GM19099 (cell line): ENCODE results near the gene NMNAT3.

Source experiments
- POLR2A ChIP-seq: IDR thresholded peaks from 3 replicates; pipeline ENCODE4 v1.6.1; 2011; ENCODE audit warnings: low read depth; ENCODE audit not compliant: insufficient read length; ENCODE audit errors: extremely low read depth

The NMNAT3 gene

DNA sequence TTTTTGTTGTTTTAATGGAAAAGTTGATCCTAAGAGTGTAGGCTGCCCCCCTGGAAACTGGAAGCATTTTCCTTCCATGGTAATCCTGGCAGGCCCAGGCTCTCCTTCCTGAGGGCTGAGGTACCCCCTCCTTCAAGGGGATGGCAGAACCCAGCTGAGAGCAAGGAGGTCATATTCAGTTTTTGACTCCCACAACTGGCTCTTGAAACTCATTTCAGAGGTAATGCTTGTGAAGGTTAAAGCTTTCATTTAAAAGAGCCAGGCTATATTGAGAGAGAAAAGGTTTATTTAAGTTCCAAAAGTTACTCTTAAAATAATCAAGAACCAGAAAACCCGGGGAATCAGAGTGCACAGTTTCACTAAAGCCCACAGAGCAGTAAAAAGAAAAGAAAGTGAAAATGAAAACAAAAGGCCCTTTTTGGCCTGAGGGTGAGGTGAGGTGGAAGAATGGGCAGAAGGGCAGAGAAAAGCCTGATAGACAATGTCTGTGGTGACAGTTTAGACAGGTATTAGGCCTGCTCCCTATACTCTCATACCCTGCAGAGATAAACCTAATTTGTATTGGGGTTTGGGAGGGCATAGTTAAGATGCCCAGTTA lies 91.3 kb downstream of the NMNAT3 start:
- no peak for TF ChIP-seq POLR2A

DNA sequence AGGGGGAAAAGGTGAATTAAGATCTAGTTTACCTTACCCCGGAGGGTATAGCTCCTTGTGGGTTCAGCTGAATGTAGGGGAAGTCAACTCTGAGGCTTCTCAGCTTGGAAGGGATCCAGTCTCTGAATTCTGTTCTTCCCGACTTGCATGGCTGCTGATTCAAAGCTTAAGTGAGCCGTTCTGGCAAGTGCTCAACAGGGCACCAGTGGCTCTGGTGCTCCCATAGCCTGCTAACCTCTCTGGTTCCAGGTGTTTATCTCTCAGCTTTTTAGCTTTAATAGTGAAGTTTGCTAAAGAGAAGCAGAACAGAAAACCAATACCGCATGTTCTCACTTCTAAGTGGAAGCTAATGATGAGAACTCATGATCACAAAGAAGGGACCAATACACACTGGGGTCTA lies 92.0 kb downstream of the NMNAT3 start:
- TF ChIP-seq POLR2A = no peak

DNA sequence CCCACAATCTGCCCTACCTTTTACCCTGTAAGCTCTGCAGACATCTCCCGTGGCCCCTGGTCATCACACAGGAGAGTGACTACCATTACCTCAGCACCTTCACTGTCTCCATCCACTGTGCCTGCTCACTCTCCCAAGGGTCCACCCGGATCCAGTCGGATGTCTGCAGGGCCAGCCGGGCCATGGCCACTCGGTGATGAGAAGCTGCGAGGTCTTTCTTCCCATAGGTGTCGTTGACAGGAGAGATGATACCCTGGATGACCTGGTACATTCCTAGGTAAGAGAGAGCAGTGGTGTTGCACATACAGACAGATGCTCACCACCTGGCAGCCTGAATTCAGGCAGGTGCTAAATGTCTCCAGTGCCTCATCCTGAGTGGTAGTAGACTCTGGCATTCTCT lies 99.0 kb downstream of the NMNAT3 start:
- TF ChIP-seq POLR2A = no peak

DNA sequence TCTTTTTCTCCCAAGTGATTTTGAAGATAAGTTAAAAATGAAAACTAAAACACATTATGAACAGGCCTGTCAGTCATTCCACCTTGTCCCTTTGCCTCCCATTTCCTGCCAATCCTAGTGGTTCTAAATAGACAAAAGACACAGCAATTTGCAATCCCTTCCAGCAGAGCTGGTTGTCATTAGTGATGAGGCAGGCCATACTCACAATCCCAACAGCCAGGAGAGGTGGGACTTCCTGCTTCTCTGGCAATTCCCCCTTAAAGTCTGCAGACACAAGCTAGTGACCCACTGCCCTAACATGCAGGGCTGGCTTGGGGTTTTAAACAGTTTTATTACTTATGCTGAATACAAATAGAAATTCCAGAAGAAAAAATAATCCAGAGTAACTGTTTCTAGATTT lies 99.9 kb downstream of the NMNAT3 start:
- no peak for TF ChIP-seq POLR2A

DNA sequence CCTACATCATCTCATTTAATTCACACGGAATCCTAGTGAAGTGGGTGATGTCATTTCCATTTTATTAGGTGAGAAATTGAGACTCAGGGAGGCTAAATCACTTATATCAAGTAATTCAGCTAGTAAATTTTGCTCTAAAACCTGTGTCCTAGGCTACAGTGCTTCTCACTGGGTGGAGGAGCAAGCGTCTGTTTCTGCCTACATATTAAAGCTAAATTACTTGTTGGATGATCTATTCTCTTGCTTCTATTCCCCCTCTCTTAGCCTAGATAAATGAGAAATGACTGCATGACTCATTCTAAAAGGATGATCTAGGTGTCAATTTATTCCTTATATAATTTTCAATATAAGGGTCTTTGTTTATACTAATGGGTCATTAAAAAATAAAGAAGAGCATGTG lies 100.4 kb downstream of the NMNAT3 start:
- no peak for TF ChIP-seq POLR2A

DNA sequence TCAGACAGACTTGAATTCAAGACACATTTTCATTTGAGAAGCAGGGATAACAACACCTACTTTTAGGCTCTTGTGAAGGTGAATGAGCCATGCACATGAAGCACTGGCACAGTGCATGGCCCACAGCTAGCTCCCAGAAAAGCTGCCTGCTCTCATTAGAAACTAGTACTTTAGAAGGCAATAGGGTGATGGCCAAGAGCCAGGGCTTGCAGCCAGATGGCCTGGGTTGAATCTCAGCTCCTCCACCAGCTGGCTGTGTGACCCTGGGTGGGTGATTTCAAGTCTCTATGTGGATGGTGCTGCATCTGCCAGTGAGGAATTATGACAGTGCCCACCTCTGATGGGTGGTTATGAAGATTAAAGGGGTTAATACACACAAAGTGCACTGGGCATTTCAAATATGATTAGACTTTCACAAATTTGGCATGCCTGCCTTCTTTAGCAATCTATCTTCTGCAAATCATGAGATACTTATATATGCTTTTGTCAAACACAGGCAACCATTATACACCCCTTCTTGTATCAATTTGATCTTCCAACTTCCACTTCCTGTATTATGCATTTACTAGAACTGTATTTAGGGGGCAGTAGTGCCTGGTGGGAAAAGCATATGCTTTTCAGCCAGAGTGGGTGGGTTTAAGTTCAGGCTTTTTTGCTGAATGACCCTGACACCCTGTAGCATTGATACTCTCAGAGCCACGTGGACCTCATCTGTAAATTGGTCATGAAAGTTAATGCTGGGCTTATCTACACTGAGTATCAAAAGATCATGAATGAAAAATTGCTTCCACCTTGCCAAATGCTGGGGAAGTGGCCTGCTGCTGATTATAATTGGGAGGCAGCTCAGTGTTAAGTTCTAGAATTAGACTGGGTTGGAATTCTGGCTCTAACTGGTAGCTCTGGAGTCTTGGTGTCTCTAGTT lies 103.5 kb downstream of the NMNAT3 start:
- TF ChIP-seq POLR2A = no peak

DNA sequence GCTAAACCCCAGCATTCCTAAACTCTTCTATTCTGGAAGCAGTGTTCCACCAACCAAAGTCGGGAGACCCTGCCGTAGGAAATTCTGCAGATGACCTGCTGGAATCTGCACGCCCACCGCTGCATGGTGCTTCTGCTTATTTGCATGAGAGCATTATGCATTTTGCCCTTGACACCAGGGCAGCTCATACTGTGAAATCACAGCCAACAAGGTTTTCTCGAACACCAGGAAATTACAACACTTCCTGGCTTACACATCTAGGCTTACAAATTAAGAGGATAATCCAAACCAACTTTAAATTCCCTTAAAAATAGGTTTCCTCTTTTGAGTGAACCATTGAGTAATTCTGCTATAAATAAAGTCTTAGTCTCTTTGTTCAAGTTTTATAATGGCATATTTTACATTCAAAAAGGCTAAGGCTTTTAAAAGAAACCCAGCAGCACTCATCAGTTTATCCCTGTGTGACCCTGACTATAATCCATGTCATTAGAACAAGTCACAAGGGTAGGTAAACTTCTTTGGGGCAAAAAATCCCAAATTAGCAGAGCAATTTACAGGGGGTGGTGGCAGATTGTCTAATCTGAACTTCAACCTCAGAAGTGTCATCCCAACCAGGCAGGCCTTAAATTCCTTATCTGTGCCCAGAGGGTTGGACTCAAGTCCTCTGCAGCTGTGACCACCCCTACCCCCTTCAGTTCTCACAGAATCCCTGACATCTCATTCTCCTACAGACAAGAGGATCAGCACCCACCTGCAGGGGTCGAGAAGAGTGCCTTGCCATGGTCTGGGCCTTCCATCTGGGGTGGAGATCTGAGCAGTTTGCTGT lies 104.7 kb downstream of the NMNAT3 start:
- TF ChIP-seq POLR2A = no peak

DNA sequence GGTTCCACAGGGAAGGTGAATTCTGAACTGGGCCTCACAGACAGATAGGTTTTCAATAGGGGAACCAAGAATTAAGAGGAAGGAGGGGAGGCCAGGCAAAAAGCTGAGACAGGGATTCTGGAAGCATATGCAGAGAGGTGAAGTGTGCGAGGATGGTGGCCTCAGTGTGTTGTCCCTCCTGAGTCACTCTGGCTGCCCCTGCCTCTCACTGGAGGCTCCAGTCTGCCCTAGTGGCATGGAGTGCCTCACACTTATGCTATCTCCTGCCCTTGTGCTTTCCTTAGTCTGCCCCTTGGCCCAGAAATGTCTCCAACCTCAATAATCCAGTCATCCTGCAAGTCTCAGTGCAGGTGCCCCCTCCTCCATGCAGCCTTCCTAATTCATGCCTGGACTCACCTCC lies 106.1 kb downstream of the NMNAT3 start:
- no peak for TF ChIP-seq POLR2A

DNA sequence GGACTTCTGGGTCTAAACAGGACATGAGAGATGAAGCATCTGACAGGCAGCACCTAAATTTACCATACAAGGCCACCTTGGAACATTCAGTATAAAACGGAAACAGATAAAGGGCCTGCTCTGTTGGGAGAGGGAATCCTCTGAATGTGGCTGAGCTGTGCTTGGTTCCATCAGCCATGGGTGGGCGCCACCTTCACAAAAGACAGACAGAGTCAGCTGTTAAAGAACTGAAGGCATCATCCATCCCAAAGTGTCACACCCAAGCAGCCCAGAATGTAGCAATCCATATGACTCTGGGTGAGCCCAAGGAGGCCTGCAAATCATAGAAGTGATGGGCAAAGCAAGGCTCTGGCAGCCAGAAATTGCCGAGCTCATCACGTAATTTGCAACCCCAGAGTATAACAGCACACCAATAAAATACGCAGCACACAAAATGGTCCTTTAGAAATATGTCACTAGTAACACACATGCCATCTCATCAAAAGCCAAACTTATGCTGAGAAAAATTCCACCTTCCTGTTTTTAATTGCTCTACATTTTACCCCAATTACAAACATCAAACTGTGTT lies 113.4 kb downstream of the NMNAT3 start:
- TF ChIP-seq POLR2A = no peak

DNA sequence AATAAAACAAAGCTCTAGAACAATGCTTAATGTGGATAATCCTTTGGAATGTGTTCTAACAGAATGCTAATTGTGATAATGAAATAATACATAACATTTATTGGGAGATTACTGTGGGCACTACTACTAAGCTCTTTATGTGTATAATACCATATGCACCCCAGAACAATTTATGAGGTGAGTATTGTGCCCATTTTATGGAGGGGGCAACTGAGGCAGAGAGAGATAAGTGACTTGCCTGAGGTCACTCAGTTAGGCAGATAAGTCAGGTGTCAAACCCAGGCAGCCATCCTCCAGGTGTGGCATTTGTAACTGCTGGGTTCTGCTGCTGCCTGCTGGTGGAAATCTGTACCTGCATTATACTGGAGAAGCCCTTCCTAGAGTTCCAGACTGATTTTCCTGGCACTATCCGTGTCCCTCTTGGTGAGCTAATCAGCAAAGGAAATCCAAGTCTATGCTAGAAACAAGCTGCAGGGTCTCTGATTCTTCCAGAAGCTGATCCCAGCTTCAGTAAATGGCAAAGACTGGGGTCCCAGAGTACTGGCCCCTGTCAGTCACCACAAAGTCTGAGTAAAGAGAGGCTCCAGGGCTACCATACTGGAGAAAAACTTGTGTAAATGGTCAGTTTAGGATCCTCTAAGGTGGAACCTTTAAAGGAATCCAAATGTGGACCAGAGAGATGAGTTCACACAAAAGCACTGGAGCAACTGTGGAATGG lies 115.7 kb downstream of the NMNAT3 start:
- TF ChIP-seq POLR2A = no peak

DNA sequence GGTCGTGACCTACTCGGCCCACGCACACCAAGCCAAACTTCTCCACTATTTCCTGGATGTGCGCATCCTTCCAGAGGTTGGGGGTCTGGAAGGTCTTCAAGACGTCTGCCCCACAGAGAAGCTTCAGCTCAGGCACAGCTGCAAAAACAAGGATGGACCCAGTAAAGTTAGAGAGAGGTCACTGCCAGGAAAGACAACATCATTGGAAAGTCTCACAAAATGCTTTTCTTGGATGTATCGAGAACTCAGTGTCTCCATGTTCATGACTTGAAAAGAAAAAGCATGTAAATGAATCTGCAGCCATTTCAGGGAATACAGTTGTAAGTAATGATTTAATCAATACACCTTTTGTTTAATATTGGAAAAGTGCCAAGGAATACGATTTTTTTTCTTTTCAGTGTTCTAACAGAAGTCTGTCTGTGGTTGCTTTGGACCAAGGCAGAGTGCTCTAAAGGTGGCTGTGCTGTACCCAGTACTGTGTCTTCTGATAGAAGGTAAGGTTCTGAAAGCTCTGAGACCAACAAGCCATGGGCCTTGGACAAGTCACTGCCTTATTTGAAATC lies 116.4 kb downstream of the NMNAT3 start:
- no peak for TF ChIP-seq POLR2A

DNA sequence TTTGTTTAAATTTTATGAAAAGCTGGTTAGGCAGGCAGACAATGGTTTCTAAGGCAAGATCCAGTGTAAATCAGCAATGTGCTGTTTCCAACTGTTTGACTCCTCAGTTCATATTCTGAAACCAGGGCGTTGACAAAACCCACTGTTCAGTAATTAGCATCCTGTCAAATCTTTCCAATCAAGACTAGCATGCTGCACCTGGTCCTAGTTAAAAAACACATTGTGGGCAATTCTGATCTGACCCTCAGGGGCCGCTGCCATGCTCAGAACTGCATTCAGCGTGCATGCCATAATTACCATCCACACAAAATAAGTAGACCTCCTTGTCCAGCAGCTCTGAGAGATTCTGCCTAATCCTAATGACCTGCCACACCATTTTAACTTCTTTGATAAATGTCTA lies 117.4 kb downstream of the NMNAT3 start:
- no peak for TF ChIP-seq POLR2A

DNA sequence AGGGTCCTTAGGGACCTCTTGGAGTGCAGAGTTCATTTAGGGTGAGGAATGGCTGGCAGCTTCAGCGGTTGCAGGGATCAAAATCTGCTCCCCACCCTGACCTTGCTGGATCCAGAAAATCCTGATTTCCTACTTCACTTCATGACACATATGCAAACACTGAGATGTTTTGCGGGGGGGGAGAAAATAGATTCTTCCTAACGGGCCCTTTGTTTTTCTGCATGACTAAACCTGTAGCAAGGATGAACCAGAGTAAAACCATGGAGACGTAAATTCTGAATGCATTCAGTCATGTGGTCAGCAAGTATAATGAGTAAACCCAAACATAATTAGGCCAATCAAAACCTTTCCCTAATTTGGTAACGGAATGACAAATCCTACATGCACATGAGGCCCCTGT lies 118.2 kb downstream of the NMNAT3 start:
- no peak for TF ChIP-seq POLR2A
